GM21367 (cell line): ENCODE data around the gene GCNT4.
"Not testable (repeated sequence)": the region's sequence is repeated elsewhere in the genome, so short reads cannot be mapped to it uniquely, and the experiment has no call there.

ENCODE experiments used
- ATAC-seq: cut with Tn5 transposase; IDR thresholded peaks from one replicate; pipeline ENCODE4 v1.9.1; 2021; ENCODE audit not compliant: unreplicated experiment

GCNT4 gene, protein sequence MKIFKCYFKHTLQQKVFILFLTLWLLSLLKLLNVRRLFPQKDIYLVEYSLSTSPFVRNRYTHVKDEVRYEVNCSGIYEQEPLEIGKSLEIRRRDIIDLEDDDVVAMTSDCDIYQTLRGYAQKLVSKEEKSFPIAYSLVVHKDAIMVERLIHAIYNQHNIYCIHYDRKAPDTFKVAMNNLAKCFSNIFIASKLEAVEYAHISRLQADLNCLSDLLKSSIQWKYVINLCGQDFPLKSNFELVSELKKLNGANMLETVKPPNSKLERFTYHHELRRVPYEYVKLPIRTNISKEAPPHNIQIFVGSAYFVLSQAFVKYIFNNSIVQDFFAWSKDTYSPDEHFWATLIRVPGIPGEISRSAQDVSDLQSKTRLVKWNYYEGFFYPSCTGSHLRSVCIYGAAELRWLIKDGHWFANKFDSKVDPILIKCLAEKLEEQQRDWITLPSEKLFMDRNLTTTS

DNA sequence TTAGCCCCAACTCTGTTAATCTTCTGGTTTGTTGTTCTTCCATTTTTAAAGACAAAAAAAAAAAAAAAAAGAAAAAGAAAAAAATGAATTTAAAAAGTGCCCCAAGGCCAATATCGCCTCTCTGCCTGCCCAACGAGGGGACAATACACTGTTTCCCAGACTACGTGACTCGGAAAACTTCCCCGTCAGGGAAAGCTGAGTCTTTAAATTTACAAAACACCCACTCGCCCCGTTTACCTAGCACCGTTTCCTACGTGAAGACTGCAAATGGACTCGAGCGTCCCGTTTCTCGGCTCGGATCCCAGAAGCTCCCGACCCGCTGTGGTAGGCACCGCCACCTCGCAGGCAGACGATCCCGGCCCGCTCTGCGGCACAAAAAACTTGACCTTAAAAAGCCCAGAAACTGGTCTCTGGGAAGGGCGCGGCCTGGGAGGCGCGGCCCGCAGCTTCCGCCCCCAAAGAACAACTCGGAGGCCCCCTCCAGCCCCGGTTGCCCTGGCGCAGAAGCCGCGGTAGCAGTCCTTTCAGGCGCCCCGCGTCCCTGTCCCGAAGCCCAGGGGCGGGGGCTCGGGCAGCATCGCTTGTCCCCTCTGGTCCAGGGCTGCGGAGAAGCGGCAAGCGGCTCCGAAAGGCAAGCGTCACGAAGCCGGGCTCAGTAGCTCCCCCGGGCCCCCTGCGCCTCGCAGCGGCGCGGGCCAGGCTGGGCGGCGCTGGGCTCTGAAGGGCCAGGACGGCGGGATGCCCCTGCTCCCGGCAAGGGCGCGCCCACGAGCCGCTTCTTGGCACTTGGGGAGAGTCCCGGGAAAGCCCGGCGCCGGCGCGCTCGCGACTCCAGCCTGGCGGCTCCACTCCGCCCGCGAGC is at the start of gene GCNT4:
TSS of gene GCNT4 (minus strand) at position 367 of the 862 bp plus-strand sequence. CDS start 22,521 bp downstream, outside the sequence.
- ATAC-seq: no peak

DNA sequence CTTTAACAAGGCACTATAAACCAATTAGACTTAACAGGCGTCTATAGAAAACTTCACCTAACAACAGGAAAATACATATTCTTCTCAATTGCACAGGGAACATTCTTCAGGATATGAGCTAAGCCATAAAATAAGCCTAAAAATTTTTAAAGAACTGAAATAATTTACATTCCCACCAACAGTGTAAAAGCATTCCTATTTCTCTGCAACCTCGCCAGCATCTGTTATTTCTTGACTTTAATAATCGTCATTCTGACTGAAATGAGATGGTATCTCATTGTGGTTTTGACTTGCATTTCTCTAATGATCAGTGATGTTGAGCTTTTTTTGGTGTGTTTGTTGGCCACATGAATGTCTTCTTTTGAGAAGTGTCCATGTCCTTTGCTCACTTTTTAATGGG is 43.6 kb upstream of the GCNT4 start:
- ATAC-seq: not testable (repeated sequence)

DNA sequence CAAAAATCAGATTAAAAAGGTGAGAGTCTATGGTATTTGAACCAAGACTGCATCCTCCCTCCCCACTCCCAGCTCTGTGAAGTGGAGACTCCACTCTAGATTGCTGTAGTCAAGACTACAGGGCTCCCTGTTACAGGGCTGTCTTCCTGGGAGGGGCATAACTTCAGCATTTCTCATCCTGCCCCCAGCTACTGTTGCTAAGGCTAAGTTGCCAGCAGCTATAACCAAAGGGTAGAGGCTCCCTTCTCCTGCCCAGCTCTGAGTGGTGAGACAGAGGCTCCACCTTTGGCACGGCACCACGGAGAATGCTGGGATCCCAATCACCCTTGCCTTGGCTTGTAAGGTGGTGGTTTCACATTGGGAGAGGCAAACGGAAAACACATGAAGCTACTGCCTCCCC is 39.2 kb upstream of the GCNT4 start:
- no peak for ATAC-seq

DNA sequence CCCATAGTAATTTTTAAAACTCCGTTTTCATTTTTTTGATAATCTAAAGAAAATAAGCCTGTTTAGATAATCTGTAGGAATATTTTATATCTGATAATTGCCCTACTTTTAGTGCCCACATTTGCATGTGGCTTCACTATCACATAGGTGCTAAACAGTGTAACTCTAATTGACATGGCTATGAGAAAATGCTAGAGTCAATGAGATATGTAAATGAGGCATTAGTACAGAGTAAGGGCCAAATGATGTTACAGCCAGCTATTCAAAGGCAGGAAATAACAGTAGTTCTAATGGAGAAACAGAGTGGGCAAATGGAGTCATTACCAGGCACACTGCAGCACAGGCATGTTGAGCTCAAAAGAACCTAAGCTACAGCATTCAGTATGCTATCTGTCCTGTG is 37.3 kb upstream of the GCNT4 start:
- ATAC-seq: no peak

DNA sequence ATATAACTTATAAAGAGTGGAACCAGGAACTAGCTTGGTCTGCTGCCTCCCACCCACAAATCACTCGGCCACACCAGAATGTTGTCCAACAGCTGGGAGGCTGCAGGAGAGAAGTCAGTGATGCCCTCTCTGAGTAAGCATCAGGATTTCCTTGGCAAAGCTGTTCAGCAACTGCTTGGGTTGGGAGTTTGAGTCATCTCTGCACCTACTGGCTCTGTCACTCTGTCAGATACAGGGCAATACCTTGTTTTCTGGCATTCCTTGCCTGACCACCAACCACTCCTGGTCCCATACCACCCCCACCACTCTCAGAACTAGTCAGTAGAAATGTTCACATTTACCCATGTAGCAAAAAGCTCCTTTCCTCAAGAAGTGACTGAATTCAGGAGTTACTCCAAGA is 36.8 kb upstream of the GCNT4 start:
- no peak for ATAC-seq

DNA sequence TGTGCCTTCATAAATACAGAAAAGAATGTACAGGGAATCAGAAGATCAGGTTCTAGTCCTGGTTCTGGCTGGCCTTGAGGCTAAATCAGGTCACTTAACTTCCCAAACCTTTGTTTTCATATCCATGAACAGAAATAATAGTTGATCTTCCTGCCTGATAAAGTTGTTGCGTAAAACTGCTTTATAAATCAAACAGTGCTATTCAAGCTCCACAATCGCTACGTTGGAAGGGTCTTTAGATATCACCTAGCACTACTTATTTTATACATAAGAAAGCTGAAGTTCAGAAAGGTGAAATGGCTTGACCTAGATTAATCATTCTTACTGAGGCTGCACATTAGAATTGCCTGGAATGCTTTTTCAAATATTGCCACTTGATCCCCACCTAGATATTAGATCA is 36.3 kb upstream of the GCNT4 start:
- no peak for ATAC-seq

DNA sequence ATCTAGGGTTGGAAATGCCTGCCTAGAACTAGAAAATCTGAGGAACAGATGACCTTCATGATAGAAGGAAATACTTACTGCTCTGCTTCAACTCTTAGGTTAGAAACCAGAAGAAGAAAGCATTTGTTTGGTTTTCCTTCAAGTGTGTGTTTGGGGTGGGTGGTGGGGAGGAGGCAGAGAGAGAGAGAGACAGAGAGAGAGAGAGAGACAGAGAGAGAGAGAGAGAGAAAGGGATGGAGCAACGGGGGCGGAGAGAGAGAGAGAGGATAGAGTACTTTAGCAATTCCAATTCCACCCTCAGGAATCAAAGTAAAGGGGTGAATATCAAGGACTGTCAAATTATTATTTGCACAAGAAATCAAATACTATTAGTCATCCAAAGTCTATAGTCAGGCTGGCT is 29.2 kb upstream of the GCNT4 start:
- no peak for ATAC-seq

DNA sequence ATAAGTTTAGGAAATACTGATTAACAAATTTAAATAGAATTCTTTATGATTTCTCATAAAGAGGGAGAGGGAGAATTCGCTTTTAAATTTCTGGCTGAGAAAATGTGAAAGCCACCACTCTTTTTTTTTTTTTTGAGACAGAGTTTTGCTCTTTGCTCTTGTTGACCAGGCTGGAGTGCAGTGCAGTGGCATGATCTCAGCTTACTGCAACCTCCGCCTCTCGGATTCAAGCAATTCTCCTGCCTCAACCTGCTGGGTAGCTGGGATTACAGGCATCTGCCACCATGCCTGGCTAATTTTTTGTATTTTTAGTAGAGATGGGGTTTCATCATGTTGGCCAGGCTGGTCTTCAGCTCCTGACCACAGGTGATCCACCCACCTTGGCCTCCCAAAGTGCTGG is 27.0 kb upstream of the GCNT4 start:
- ATAC-seq: not testable (repeated sequence)

DNA sequence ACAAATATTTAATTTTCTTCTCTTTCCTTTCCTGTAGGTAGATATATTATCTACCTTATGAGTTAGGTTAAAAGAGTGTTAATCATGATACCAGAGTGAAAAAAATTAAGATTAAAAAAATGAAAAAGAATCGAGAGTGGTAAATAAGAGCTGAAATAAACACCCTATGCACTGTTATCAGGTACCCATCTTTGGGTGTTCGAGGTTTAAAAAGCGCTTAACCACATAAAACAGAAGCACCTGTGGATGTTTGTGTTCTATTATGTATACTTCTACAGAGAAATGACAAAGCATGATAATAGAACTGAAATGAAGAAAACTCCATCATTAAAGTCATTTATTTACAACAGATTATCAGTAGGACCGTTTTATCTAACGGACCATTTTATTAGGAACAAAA is 25.7 kb upstream of the GCNT4 start:
- no peak for ATAC-seq

DNA sequence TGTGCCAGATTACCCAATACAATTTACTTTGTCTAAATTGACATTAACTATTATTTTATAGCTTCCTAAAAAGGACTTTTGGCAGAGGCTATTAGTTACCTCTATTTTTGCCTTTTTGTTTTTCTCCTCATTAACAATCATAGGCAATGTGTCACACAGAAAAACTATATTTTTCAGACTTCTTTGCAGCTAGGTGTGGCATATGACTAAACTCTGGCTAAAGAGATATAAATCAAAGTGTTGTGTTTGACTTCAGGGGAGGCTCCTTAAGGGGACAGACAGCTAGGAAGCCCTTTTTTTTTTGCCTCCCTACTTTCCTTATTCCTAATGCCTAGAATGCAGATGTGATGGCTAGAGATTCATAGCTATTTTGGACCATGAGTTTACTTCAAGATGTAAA is 19.7 kb upstream of the GCNT4 start:
- no peak for ATAC-seq

DNA sequence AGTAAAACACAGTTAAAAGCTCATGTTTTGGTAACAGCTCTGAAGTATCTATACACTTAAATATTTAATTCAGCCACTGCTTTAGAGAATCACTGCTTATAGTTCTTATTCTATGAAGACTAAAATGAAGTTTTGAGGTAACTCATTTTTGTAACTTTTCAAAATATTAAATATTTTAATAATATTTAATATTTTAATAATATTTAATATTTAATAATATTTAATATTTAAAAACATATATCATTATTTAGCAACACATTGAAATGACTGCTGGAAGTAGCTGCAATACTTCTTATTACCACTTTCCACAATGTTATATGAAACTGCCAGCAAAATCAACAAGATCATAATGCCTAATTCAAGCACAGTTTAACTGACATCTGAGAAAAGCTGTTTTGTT is 18.7 kb upstream of the GCNT4 start:
- ATAC-seq: no peak

DNA sequence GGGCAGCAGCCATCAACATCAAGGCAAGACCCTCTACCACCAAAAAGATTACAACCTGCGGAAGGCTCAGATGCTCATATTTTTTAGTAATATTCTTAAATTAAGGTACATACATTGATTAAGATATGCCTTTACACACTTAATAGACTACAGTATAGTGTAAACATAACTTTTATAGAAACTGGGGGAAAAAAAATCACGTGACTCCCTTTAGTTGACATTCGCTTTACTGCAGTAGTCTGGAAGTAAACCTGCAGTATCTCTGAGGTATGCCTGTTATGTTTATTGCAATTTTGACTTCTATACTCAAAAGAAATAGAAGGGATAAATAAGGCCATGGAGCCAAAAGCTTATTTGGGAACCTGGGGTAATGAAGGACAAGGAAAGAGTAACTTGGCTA is 15.1 kb upstream of the GCNT4 start:
- no peak for ATAC-seq

DNA sequence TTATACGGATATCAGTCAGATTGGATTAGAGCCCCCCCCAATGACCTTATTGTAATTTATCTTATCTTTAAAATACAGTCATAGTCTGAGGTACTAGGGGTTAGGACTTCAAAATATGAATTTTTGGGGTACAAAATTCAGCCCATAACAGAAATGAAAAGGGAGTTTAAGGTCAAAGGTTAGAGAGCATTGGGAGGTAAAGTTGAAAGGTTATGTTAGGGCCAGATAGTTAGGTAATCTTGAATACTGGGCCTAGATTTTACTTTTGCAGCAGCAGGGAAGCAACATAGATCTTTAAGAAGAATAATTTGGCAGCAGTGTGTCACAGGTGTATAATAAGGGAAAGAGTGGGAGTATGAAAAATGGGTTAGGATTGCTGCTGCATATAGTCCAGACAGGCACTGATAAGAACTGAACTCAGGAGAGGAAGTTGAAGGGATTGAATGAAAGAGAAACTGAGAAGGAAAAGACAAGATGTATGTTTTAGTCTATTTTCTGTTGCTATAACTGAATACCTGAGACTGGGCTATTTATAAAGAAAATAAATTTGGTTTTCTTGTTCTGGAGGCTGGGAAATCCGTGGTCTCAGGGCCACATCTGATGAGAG is 10.7 kb upstream of the GCNT4 start:
- no peak for ATAC-seq

DNA sequence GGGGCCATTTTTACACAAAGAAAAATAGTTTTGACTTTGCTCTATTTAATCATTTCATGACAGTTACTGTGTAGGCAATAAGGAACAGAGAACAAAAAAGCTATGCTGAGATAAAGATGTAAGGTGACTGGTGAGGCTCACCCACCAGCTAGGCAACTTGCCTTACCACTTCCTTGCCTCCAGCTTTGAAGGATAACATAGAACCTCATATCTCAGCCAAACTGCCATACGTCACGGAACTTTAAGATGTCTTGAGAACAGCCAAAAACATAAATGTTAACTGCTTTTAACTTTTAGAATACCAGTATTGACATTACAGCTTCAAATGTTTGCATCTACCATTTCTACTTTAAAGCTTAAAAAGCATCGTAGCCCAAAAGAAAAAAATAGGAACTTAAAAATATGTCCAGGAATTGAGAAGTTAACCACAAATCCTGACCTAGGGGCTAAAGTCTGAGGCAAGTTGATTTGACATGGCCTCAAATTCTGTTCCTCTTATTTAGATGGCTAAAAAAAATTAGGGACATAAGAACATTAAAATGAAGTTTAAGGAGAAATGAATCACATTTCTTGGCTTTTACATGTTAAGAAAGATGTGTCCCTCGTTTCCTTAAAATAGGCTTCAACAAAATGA is 7.7 kb upstream of the GCNT4 start:
- no peak for ATAC-seq

DNA sequence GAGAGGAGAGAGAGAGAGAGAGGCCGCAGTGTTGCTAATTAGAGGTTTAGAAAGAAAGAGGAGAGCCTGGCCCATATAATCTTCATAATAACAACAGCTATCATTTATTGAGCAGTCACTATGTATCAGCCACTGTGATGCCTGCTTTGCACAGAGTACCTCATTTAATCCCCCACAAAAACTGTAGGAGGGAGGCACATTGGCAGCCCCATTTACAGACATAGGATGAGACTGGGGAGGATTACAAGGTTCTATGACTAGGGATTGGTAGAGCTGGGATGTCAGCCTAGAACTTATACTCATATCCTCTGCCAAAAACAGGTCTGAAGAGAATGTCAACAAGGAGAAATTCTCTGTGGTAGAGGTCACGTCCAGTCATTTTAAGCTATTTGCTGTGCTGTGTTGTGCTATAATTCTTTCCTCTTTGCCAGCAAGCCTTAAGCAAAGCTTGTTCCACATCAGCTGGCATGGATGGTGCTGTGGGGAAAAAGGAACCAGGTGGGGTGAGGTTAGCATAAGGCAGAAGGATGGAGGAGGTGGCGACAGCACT is 6.7 kb upstream of the GCNT4 start:
- ATAC-seq: no peak

DNA sequence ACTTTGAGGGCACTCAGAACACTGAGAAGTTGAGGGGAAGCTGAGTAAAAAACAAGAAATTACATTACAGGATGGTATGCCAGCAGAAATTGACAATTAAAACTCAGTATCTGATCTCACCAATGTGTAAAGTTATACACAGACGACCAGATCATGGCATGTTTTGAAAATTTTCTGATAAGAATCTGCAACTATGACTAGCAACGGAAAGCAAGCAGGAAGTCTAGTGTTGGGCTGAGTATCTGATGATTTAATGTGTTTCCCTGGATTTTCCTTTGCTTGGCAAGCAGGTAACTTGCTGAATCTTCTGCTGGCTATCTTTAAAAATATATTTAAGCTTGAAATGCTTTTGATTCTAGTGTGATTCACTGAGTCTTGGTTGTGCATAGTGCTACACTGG is 5.2 kb upstream of the GCNT4 start:
- no peak for ATAC-seq

DNA sequence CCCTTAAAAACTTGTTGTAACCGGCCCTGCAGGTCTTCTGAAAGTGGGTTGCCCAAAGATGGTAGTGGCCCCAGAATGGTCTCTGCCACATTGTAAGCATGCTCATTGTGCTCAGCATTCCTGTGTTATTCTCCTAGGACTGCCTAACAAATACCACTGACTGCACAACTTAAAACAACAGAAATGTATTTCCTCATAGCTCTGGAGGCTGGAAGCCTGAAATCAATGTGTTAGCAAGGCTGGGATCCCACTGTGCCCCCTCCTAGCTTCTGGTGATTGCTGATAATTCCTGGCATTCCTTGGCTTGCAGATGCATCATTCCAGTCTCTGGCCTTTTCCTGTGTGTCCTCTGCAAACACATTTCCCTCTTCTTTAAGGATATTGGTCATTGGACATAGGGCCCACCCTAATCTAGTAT is 3.4 kb upstream of the GCNT4 start:
- ATAC-seq: no peak

DNA sequence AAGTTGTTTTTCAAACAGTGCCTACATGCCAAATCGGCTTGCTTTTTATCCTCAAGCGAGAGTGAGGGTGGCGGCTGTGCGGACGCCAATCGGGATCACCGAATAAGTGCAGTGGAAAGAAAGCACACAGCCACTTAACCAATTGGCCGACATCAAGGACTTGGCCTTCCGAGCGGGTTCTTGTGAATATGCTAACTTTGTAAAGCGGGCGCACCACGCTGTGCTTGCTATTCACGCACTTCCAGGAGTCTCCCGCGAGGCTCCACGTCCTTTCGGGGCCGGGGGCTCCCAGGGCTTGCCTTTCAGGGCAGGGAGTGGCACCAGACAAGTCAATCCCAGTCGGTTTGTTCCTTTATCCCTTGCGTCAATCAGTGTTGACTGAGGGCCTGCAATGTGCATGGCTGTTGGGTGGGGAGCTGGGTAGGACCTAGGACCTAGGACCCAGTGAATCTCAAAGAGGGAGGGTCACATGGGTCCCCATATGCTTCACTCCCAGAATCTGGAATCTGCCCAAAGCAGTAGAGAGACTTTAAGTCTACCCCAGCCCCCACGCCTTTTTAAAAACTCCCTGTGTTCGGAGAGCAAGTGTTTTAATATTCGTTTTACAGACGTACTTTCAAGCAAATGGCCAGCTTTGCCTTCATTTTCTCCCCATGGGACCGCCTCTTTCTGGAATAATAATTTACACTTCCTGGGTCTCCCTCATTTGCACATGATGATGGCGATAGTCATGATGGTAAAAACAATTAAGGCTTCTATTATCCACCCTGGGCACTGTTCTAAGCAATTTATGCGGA is 2.0 kb upstream of the GCNT4 start:
- ATAC-seq: no peak

DNA sequence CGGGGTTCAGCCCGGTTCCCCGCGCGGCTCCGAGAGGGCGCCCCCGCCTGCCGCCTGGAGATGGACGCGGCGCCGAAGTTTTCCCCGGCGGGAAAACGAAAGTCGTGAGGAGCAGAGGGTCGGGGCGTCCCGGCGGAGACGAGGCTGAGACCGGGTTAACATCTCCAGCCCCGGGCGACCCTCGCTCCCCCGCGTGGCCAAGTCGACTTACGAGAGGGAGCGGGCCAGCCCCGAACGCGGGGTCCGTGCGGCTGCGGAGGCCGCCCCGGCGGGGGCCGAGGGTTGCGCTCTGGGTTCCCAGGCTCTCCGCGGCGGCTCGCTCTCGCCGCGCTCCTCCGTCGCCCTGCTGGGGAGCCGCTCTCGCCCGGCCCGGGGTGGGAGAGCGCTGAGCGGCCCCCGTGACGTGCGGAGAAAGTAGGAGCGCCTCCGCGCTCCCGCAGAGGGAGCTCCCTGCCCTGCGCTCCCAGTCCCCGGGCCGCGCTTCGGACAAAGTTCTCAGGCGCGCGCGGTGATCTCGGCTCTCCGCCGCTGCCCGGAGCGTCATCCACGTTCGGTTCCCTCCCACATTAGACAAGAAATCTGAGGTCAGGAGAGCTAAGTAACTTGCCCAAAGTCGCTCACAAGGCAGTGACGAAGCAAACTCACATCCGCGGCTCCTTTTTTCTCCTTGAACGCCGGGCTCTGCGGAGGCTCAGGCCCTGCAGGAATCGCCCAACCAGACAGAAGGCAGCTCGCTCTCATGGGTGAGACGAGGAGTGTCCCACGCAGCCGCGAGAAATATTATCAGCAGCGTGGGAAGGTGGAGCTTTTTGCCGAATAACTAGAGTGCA is 1.2 kb upstream of the GCNT4 start:
- no peak for ATAC-seq

DNA sequence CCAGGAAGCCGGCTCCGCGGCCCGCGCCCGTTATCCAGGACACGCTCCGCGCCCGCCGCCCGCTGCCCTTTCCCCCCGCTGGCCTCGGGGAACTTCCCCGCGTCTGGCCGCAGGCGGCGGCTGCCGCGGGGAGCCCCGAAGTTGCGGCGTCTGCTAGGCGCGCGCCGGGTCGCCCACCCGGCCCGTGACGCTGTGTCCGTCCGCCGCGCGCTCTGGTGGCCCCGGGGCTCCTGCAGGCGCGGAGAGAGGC is 621 bp upstream of the GCNT4 start:
- no peak for ATAC-seq
